Vagina (tissue), 2 donors: ENCODE measurements around the gene PDK2. TPM values are rescaled to one million over a fixed set of nuclear protein-coding genes. Genes with fewer than 3 reads are reported as not detected.

Experiments used
- DNase-seq, 2 donors: peaks; one replicate each; pipeline ENCODE4 v3.0.0-alpha.2; 2017; ENCODE audit errors: extremely low spot score in 2 of 2
- H3K27ac ChIP-seq: fragments of 200-600 bp; sonication (generic); one replicate; pipeline ENCODE4 v1.5.1; 2019
- H3K27me3 ChIP-seq: fragments of 200-600 bp; sonication (generic); one replicate; pipeline ENCODE4 v1.5.1; 2019
- H3K36me3 ChIP-seq, 2 donors: fragments of 200-600 bp; sonication (generic); one replicate each; pipeline ENCODE4 v1.5.1; 2017 to 2019
- H3K4me1 ChIP-seq: fragments of 200-600 bp; sonication (generic); one replicate; pipeline ENCODE4 v1.5.1; 2019
- H3K4me3 ChIP-seq, 2 donors: fragments of 200-600 bp; sonication (generic); 1 replicate in 1 of 2; 2 replicates in 1 of 2; pipeline ENCODE4 v1.5.1; 2016 to 2019
- H3K9me3 ChIP-seq: fragments of 200-600 bp; sonication (generic); one replicate; pipeline ENCODE4 v1.5.1; 2019
- CTCF ChIP-seq, 3 experiments: fragments of 450-650 bp in 2 of 3; fragments of 200-600 bp in 1 of 3; sonication (generic) in 1 of 3; IDR thresholded peaks; one replicate each; pipeline ENCODE4 v1.5.1; 2017 to 2019; ENCODE audit warnings: antibody characterized with exemption in 3 of 3, mild to moderate bottlenecking in 2 of 3, moderate library complexity in 2 of 3
- POLR2A ChIP-seq, 2 donors: fragments of 450-650 bp; IDR thresholded peaks; one replicate each; pipeline ENCODE4 v1.6.1; 2017; ENCODE audit warnings: antibody characterized with exemption in 2 of 2, mild to moderate bottlenecking in 2 of 2, moderate library complexity in 2 of 2
- POLR2AphosphoS5 ChIP-seq, 2 donors: sonication (generic); formaldehyde crosslinking; IDR thresholded peaks; one replicate each; pipeline ENCODE4 v1.9.0; 2017; ENCODE audit warnings: antibody characterized with exemption in 2 of 2, mild to moderate bottlenecking in 2 of 2, low read depth in 1 of 2; ENCODE audit not compliant: insufficient read depth in 1 of 2
- intact Hi-C: fragments of 100-400 bp; cut with DNase I; formaldehyde crosslinking; loops from one replicate; pipeline ENCODE4 v1.15.1; 2023
- total RNA-seq: library from RNA; depleted of rRNA; stranded (reverse); fragments of >200 nt; gene quantifications from one replicate; pipeline ENCODE4 v1.2.3, GENCODE V29; 2016

The PDK2 gene
- total RNA-seq, 1 donor from 2014 or later, result 44.4 TPM

- TF ChIP-seq POLR2A (IDR thresholded peaks at IDR 0.05), result peak in 1 of 2 donors; percentile 7
- peak in 1 of 2 donors; percentile 46 for TF ChIP-seq POLR2AphosphoS5 (IDR thresholded peaks at IDR 0.05; ENCODE audit: insufficient read depth in 1 of 2, low read depth in 1 of 2)
- no peak for TF ChIP-seq CTCF (IDR thresholded peaks at IDR 0.05)
- peak overlapping the region; percentile 84 for H3K27ac ChIP-seq
- no peaks in the 10 kb centered on the region for H3K9me3 ChIP-seq
- H3K36me3 ChIP-seq, result no peaks in the 10 kb centered on the region
- intact Hi-C loops, result no loop called here
- no peaks in the 10 kb centered on the region for H3K27me3 ChIP-seq
- H3K4me3 ChIP-seq, result peak overlapping the region; percentile 71 to 87
- peaks cover 75% of the 10 kb centered on the region for H3K4me1 ChIP-seq
- DNase-seq, result no peak
Observed at GRCh38 chr17:50055055-50055425, 40.1 kb upstream of the PDK2 start.

GRCh38 chr17:50055426-50056216, 39.5 kb upstream of the PDK2 start, which contains the start of gene ITGA3:
Gene ITGA3 (plus strand): TSS chr17:50056110. CDS start chr17:50056440, 330 bp downstream.
- intact Hi-C loops, result no loop called here
- no peak for DNase-seq
- Histone ChIP-seq H3K27ac (peak within 1 kb of the TSS; percentile 84), H3K4me1 (peaks cover 77% of the 10 kb centered on the region), H3K27me3 (no peaks in the 10 kb centered on the region), H3K36me3 (no peaks in the 10 kb centered on the region), H3K4me3 (peak within 1 kb of the TSS; percentile 71 to 87), H3K9me3 (no peaks in the 10 kb centered on the region)
- TF ChIP-seq POLR2A (IDR thresholded peaks at IDR 0.05) (no peak), CTCF (IDR thresholded peaks at IDR 0.05) (no peak), POLR2AphosphoS5 (IDR thresholded peaks at IDR 0.05; ENCODE audit: insufficient read depth in 1 of 2, low read depth in 1 of 2) (peak in 1 of 2 donors; percentile 60)

GRCh38 chr17:50056217-50056960, 38.8 kb upstream of the PDK2 start:
- no peak for DNase-seq

GRCh38 chr17:50056961-50057330, 38.2 kb upstream of the PDK2 start:
- peaks cover 77% of the 10 kb centered on the region for H3K4me1 ChIP-seq
- no peaks in the 10 kb centered on the region for H3K27me3 ChIP-seq
- H3K36me3 ChIP-seq, result no peaks in the 10 kb centered on the region
- intact Hi-C loops, result no loop called here
- H3K27ac ChIP-seq, result peak overlapping the region; percentile 84
- peak overlapping the region; percentile 71 to 87 for H3K4me3 ChIP-seq
- H3K9me3 ChIP-seq, result no peaks in the 10 kb centered on the region
- no peak for DNase-seq
- TF ChIP-seq POLR2AphosphoS5 (IDR thresholded peaks at IDR 0.05; ENCODE audit: insufficient read depth in 1 of 2, low read depth in 1 of 2) (no peak), CTCF (IDR thresholded peaks at IDR 0.05) (no peak), POLR2A (IDR thresholded peaks at IDR 0.05) (no peak)

More at GRCh38 chr17:50056217-50056960, 38.8 kb upstream of the PDK2 start:
- Histone ChIP-seq H3K9me3 (no peaks in the 10 kb centered on the region), H3K4me3 (peak overlapping the region; percentile 71 to 87), H3K27me3 (no peaks in the 10 kb centered on the region), H3K27ac (peak overlapping the region; percentile 84), H3K4me1 (peaks cover 77% of the 10 kb centered on the region), H3K36me3 (no peaks in the 10 kb centered on the region)
- no peak for TF ChIP-seq POLR2AphosphoS5 (IDR thresholded peaks at IDR 0.05; ENCODE audit: insufficient read depth in 1 of 2, low read depth in 1 of 2)
- TF ChIP-seq CTCF (IDR thresholded peaks at IDR 0.05), result no peak
- TF ChIP-seq POLR2A (IDR thresholded peaks at IDR 0.05), result no peak
- intact Hi-C loops, result no loop called here
